D341Med (cell line): ENCODE results near the gene C10orf90.

Experiments used
- DNase-seq: peaks from one replicate; pipeline ENCODE4 v3.0.0; 2012; ENCODE audit warnings: low spot score

Gene C10orf90

DNA sequence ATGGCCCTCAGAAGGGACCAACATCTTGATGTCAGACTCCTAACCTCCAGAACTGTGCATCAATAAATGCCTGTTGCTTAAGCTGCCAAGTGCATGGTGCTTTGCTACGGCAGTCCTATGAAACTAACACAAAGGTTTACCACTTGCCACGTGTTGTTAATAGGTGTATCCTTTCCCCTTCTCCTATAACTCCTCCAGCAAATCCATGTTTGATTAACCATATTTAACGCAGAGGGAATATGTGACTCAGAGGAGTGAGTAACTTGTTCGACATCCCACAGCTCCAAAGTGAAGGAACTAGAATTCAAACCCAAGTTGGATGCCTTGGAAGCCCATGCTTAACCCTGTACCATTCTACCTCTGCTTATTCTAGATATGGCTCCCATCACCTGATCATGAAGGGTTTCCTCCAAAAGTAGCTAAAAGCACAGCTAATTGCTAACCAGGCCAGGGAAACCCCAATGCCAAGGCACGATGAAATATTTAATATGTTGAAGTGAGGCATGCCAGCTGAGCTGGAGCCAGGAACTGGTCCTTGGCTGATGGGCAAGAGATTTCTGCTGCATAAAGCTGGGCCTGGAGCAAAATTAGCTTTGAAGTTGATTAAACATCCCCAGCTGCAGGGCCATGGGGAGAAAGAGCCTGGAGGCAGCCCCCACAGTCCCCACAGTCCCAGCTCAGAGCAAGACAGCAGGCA lies 131.9 kb downstream of the C10orf90 start:
- no peak for DNase-seq

DNA sequence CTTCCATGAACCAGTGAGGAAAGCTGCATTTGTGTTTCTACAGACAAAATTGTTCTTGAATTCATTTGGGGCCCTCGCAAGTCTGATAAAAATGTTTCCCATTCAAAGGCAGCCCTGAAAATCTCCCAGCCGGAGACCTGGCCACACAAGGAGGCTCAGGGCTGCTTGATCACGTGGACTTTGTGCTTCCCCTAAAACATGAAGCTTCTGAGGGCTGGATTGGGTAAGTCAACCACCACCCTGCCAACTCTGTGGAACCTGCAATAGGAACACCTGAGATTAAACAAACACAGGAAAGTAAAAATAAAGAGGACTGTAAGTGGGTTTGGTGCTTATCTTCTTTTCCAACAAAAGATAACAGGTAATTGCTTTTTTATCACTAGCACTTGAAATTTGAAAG lies 133.8 kb downstream of the C10orf90 start:
- DNase-seq: no peak

DNA sequence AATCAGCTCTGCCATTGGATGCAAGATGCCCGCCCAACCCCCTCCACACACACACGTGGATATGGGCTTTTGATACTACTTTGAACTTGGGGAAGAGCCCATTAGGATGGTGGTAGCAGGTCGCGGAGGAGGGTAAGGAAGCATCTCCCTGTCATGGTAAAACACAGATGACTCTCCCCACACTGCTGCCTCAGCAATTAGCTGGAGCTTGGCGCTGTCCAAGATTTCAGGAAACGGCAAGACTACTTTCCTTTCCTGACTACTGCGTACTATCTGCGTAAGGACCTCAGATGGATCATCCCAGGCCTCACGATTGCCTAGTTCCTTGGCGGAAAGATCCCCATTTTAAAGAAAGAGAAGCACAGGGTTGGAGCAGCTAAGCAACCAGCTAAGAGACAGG lies 134.3 kb downstream of the C10orf90 start:
- no peak for DNase-seq

DNA sequence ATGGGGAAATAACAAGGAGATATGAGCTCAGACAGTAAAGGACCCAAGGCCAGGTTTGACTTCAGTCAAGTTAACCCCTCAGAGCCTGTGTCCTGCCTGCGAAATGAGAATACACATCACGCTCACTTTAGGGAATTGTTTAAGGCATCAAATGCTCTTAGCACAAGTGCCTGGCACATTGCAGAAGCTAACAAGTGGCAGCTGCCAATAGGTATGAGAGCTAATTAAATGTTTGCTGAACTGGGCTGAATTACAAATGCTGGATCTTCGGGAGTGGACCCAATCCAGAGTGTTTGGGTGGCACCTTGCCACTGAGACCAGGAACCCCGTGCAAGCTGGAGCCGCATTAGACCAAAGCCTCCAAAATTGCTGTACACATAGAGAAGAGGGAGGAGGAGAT lies 136.8 kb downstream of the C10orf90 start:
- no peak for DNase-seq

DNA sequence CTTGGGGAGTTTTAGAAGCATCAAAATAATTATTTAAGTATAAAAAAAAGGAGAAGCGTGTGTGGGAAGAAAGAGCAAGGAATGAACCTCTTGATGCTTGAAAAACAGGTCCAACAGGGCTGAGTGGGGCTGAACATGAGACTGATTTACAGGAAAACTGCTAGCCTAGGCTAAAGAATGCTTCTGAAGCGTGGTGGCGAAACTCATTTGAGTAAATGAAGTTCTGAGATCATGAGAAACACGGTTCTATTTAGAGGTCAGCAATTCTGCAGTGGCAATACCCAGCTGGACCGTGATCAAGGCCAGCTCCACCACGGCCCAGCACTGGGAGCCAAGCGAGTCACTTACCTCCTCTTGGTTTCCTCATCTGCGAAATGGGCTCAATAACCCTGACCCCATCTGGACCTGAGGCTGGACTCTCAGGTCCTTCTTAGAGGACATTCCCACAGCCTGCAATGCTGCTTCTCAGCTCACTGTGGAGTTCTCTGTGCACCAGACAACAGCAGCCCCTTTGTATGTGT lies 142.1 kb downstream of the C10orf90 start:
- DNase-seq: no peak

DNA sequence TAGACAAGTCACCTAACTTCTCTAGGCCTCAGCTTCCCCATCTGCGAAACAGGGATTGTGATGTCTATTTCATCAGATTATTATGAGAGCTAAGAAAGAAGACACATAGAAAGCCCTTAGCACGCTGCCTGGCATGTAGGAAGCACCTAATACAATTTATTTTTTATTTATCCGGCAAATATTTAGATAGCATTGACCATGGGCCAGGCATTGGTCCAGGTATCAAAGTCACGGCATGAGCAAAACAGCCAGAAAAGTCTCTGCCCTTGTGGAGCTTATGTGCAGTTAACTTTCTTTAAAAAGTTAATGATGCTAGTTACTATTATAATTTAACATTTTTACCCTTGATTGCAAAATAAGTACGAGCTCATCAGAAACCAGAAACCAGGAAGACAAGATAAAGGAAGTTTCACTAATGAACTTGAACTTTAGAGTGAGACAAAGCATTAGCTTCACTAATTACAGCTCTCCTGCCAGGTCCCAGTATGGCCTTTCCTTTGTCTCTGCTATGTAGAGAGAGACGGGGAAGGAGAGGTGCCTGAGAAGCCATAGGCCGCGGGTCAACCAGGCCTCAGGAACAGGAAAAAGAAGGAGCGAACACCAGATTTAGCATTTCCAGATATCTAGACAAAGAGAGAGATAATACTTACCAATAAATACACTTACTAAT lies 142.7 kb downstream of the C10orf90 start:
- DNase-seq: no peak

DNA sequence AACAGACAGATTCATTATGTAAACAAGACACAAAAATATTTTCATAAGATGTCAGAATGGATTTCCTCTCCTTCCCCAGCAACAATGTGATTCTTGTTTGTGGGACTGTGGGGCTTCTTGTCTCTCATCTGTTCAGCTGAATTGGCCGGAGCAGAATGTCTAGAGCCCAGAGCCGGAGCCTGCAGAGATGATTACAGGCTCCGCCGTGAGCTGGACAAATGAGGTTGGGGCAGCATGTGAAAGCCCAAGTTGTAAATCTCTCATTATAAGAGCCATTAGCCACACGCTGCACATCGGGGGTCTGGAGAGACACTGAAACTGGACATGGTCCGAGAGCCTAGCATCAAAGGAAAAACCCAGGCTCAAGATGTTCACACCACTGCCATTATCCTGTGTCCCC lies 145.2 kb downstream of the C10orf90 start:
- DNase-seq: no peak

DNA sequence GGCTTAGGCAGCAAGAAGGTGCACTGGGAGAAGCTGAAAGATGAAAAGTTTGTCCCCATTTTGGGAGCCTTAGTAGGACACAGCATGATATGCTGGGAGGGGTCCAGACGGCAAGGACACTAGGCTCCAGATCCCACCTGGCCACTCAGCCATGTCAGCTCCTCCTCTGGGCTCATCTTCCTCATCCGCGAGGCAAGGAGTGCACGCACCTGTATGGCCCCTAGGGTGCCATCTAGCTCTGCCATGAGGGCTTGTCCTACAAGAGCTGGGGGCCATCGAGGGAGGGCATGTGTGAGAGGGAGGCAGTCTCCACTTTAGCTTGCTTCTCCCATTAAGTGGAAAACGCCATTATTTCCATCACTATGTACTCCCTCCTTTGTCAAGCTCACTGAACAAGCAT lies 146.0 kb downstream of the C10orf90 start:
- no peak for DNase-seq

DNA sequence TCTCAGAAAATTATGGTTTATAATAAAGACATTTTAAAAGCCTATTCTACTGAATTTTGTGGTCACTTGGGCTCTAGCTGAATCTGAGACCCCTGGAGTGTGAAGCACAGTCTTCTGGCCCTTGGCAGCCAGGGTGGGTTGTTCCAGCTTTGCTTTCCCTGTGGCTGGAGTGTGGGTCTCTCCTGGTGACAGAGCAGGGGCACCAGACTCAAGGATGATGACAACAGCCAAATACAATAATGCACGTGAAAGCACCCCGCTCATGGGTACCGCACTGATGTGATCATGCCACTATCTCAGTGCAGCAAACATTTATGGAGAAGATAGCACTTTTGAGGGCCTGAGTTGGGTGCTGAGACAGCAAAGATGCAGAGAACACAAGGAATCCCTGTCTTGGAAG lies 147.4 kb downstream of the C10orf90 start:
- no peak for DNase-seq

DNA sequence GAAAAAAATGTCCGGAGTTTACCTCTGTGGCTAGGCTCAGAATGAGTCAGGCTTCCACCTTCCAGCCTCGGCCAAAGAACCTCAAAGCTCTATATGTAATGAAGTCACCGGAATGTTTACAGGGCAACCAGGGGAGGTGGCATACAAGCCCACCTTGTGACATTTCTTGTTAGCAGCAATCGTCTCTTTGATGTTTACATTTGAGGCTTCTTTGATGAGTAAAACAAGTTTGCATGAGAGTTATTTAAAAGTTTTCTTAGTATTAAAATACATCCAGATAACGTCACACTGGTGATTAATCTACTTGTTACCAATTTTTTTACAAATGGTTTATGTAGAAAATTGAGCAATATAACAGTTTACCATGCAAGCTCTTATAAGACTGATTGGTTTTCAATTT lies 149.1 kb downstream of the C10orf90 start:
- DNase-seq: no peak

DNA sequence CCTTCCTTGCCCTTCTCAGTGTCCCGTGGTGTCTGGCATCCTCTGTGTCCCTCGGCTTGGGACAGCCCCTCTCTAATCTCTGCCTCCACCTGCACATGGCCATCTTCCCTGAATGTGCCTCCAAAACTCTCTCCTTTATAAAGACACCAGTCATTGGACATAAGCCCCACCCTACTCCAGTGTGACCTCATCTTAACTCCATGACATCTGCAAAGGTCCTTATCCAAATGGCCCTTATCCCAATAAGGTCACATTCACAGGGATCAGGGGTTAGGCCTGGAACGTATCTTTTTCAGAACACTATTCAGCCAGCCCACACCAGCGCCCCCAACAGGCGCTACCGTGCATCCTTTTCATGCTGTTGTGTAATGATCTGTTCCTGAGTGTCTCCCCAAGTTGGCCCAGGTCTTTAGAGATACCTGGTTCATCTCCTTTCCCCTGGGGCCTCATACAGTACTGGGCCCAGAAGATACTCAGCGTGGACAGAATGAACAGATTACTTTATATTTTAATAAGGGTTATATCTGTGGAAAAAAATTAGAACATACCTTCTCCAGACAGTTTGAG lies 149.7 kb downstream of the C10orf90 start:
- no peak for DNase-seq

DNA sequence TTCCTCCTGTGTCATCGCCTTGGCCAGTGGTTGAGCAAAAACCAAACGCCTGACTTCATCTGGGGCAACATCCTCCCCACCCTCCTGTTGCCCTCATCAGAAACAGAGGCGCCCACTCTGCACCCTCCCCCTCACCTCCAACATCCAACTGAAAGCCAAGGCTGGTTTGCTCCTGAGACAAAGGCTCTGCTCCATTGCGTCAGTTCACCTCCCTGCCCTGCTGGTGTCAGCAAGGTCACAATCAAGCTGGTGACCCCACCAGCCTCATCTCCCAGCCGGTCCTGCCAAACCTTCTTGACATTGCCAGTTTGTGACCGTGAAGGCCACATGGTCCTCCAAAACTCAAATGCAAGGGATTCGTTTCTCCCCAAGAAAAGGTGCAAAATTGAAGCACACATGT lies 150.5 kb downstream of the C10orf90 start:
- no peak for DNase-seq

DNA sequence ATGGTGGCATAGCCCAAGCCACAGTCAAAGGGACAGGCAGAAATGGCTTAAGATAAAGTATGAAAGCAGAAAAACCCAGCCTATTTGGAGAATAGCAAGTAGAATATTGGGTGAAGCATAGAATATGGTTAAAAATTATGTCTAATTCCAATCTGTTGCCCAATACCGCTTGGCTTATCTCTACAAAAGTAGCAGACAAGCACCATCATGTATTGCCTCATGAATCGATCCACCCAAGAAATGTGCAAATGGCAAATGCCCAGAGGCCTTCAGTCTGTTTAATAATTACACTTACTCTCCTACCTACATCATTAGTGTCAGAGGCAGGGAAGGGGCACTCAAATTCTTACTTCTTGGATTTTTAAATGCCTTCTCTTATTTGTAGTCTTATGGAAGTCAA lies 151.3 kb downstream of the C10orf90 start:
- DNase-seq: no peak

DNA sequence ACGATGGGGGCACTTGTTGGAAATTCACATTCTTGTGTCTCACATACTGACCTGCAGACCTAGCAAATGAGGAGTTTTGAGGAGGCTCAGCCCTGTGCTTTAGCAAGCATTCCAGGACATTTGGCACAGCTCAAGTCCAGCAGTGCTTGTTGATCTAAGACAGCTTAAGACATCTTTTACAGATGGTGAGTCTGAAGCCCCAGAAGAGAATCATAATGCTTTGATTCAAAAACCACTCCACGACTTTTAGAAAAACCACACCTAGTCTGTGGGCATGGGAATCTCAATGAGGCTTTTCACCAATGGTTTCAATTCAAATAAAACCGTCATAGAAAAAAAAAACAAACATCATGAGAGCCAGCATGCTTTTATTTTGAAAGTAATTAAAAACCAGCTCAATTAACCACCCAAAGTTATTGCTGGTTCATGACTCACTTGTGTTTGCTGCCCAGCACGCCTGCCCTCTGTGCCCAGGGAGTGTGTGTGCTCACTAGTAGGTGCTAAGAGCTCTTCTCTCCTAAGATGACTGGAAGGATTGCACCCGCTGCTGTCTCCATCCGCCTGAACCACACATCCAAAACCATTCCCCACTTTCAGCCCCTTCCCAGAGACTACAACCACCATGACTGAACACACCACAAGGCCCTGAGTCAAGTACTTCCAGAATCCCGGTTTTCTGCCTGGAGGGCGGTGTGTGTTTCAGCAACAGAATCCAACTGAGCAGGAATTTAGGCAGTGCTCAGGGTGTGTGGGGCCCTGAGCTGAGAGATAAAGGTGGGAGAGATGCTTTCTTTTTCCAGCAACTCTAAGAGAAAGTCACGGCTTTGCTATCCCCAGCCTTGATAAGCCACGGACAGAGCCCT lies 152.0 kb downstream of the C10orf90 start:
- DNase-seq: no peak

DNA sequence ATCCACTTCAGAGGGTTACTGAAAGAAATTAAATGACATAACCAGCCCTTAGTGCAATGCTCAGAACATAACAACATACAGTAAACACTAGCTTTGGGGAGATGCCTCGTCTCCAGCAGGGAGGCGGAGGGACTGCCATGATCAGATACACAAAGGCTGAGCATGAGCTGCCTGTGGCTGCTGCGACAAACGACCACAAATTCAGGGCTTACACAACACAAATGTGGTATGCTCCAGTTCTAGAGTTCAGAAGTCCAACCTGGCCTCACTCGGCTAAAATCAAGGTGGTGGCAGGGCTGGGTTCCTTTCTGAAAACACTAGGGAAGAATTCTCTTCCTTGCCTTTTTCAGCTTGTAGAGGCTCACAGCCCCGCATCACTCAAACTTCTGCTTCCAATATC lies 154.0 kb downstream of the C10orf90 start:
- DNase-seq: no peak

DNA sequence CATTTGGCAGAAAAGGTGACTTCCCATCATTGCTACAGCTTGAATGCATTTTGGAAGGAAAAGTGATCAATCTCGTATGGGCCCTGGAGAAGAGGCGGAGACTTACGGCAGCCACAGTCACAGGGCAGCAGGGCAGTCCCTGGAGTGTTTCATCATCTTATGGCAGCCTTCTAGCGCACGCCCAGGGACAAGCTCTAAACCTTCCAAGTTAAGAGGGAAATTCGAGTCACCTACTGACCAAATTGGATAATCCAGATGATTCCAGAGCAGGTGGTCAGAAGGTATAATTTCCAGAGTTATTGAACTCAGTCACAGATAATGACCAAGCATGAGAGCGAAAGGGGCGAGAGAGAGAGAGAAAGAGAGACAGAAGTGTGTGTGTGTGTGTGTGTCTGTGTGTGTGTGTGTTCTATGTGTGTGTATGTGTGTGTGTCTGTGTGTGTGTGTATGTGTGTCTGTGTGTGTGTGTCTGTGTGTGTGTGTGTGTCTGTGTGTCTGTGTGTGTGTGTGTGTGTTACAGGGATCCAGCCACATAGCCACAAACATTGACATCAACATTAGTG lies 158.5 kb downstream of the C10orf90 start:
- no peak for DNase-seq

DNA sequence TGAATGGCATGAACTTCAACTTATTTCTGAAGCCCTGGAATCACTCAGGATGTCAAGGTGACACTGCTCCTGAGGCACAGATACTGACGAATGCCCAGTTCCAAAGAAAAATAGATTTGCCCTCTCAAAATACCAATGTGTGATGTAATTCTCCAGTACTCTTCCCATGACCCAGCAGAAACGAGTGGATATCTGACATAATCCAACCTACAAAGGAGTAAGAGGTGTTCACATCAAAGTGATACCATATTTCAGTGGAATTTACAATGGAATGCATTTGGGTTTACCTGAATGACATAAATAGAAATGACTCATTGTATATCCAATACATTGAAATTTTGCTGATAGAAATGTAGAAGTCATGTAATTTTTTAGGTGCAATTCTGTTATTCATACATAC lies 161.3 kb downstream of the C10orf90 start:
- DNase-seq: no peak

DNA sequence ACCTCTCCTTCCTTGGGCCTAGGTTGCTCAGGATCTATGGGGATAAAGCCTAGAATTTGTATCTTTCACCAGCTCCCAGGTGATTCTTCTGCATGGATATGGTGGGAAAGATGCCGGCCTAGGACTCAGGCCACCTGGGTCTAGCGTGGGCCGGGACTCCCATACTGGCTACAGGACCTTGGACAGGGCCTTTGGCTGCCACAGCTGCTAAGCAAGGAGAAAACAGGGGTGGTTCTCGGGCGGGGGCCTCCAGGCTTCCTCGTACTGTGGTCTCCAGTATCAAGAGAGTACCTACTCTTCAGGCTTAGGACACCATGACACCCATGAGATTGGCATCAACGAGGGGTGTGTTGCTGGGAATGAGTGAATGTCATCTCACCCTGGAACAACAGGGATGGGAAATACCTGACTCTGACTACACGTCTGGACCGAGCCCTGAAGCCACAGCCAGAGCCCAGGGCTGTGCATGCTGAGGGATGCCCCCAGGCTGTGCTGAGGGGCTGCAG lies 161.9 kb downstream of the C10orf90 start:
- DNase-seq: no peak

DNA sequence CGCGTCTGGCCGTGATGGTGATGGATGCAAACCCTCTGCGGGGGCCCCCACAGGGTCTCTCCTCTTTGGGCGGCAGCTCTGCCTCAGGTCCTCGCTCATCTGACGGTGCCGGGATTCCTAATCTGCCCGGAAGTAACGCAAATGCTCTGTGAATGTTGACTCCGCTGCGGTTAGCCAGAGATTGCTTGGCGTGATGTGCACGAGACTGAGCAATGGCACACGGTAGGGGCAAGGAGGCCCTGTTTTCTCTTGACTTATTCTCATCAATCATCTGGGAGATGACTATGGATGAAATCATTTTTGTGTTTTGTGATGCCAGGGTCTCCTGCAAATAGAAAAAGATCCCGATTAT lies 165.8 kb downstream of the C10orf90 start:
- no peak for DNase-seq

DNA sequence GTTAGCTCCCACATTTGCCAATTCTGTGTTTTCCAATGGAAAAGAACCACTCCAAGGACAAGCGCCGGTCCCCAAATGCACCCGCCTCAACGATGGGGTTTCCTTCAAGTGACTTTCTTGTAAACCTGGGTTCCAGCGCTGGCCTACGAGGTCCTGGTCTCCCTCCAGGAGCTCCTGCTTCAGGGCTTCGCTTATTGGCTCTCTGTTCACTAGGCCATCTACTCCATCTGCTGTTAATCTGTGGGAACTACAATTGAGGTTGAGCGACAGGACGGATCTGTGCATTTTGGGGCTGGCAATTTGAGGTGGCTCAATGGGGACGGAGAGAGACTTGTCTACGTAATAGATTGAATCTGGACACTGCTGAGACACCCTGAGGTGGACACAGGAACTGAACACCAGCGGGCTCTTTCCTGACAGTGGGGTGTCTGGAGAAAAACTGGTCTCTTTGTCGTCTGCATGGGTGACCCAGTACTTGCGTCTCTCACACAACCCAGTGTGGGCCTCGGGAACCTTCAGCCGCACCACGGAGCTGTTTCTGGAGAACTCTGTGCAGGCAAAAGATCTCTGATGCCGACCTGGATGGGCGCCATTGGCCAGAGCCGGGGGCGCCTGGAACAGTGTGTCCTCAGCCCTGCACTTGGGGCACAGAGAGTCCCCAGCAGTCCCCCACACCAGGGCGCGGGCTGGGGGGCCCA lies 166.3 kb downstream of the C10orf90 start:
- DNase-seq: peak; percentile 15

DNA sequence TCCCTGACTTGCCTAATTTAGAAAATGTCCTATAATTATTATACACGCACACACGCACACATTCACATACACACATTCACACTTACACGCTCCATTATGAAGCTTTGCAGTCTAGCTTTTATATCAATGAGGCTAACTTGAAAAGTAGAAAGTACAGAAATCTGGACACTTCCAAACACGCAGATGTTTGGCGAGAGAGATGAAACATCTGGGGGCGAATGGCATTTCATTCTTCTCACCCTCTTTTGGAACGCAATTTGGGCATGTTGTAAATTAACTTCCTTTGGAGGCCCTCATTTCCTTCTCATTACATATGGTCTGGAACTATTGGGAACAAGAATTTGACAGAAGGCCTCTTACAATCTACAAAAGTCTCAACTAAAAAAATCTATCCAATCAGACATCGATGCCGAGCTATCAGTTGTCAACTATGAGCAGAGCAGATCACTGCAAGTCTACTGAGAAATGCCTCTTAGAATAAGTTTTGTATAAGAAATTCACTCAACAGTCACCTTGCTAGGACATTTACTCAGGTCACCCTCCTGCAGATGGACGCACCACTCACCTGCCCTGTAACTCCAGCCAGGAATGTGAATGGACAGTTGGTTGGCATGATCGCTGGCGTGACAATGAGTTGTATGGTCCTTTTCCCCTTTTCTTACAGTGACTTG lies 167.0 kb downstream of the C10orf90 start:
- no peak for DNase-seq
